ENCODE results near the gene ZNF771. TPM values are rescaled to one million over a fixed set of nuclear protein-coding genes. Genes with fewer than 3 reads are reported as not detected.

ZNF771 gene
- total and polyA plus RNA-seq, 9 of the 15 experiments (the other 6 are each of a cell fraction or from before 2014, with no cell fraction given), result 1.5 to 12.6 (median 4.4) TPM

DNA sequence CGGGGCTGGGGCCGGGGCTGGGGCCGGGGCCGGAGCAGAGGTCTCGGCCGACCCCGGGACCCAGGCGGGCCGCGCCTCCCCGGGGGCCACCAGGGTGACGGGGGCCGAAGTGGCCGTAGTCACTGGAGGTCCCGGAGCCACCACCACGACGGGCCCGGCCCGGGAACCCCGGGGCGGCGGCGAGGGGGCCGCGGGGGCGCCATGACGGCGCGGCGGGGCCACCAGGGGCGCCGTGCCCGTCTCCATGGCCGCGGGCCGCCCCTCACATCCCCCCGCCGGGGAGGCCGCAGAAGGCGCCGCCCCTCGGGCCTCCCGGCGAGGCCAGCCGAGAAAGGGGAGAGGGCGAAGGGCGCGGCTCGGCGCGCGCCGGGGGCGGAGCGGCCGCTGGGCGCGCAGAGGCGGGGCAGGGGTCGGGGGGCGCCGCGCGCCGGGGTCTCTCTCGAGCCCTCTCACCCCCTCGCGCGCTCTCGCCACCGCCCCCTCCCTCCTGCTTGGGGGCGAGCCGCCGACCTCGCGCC lies 37.4 kb upstream of the ZNF771 start:
- Histone ChIP-seq H3K36me3 (ENCODE audit: control insufficient read depth, insufficient read depth, low read length) (peaks cover 24% of the 10 kb centered on the region), H3K9me1 (ENCODE audit: control insufficient read depth, insufficient read depth, low read length) (peaks cover 6% of the 10 kb centered on the region), H3K9ac (ENCODE audit: insufficient read depth in 1 of 2, low read depth in 2 of 2, low read length in 2 of 2) (peak overlapping the region; percentile 70 to 98; a peak in 3 of 4 replicates), H3K27me3 (ENCODE audit: control insufficient read depth in 2 of 2, insufficient read depth in 2 of 2, low read length in 2 of 2) (no peaks in the 10 kb centered on the region), H3K4me3 (peak overlapping the region; percentile 74), H3K79me2 (ENCODE audit: control insufficient read depth, insufficient read depth, low read length) (peaks cover 49% of the 10 kb centered on the region), H3K27ac (ENCODE audit: extremely low read depth, low read depth, low read length) (peak overlapping the region; percentile 72), H3K4me2 (ENCODE audit: insufficient read depth, low read length) (peak overlapping the region; percentile 90; the same call in 1 of the 2 replicates), H2AFZ (ENCODE audit: low read depth, low read length) (peak overlapping the region; percentile 17; the same call in 1 of the 2 replicates), H3K4me1 (replicated peaks in 1 of 2; ENCODE audit: control insufficient read depth in 2 of 2, insufficient read depth in 2 of 2, low read length in 2 of 2) (peaks cover 25 to 44% of the 10 kb centered on the region in 2 experiments; a peak in 4 of 5 replicates), H3K9me3 (replicated peaks; ENCODE audit: control insufficient read depth, insufficient read depth, low read depth, low read length) (no peaks in the 10 kb centered on the region), H4K20me1 (replicated peaks; ENCODE audit: control insufficient read depth, insufficient read depth, low read length) (peaks cover 23% of the 10 kb centered on the region)
- no TSS peak for BruUV-seq (replicated peaks)
- FAIRE-seq, result no peak
- ATAC-seq, result no peak
- 0% methylated on average over 14 of the region's 76 CpGs for WGBS (ENCODE audit: insufficient coverage, low coverage, missing lambda C conversion rate)
- ChIA-PET POLR2A (interaction anchor here (0.6 to 6.3 kb wide), 10 partner anchors 12 to 289 kb away, joined by 3 to 77 read pairs (median 4); partner anchors contain the start of genes CD2BP2, FBRS and PRR14), CTCF (ENCODE audit: low intra/inter-chr PET ratio) (interaction anchor here (0.6 kb wide), 1 partner anchor 187 kb away, joined by 4 read pairs; the partner anchor contains the start of gene CORO1A)
- intact Hi-C loops (cut with micrococcal nuclease) (loop anchor here (2.0 to 10.0 kb wide), 3 partner anchors 15 to 305 kb away; partner anchors contain the start of genes ALDOA, CD2BP2 and ZNF771), in situ Hi-C loops (cut with MboI) (loop anchor here (25.0 kb wide), 1 partner anchor 908 kb away; the partner anchor contains the start of genes BOLA2, SLX1B and SULT1A4)
- peak in 2 of 4 experiments; percentile 87 to 91 for DNase-seq (ENCODE audit: extremely low read depth in 1 of 4, low spot score in 3 of 4)
- TF ChIP-seq MAZ (CRISPR knock-in tag; conservative IDR thresholded peaks at IDR 0.05 in 1 of 2, IDR thresholded peaks at IDR 0.05 in 1 of 2), result peak in 1 of 2 experiments; percentile 70; a peak in 1 of 4 replicates
- no peak for TF ChIP-seq HIVEP1 (CRISPR knock-in tag; IDR thresholded peaks at IDR 0.05)
- TF ChIP-seq SAP30 (IDR thresholded peaks at IDR 0.05; ENCODE audit: borderline replicate concordance, insufficient read depth, low read depth, low read length, poor library complexity, severe bottlenecking), result peak; percentile 8
- TF ChIP-seq IRF2 (CRISPR knock-in tag; IDR thresholded peaks at IDR 0.05), result no peak
- TF ChIP-seq ZEB2 (IDR thresholded peaks at IDR 0.05), result no peak
- peak; percentile 51 for TF ChIP-seq CTCFL (IDR thresholded peaks at IDR 0.05; ENCODE audit: borderline replicate concordance, insufficient read depth, low read depth, low read length, poor library complexity, severe bottlenecking)
- no peak for TF ChIP-seq TBP (optimal IDR thresholded peaks at IDR 0.05; ENCODE audit: low read depth, low read length)
- TF ChIP-seq RBBP5 (IDR thresholded peaks at IDR 0.05; ENCODE audit: borderline replicate concordance, insufficient read depth, low read length, poor library complexity, severe bottlenecking), result peak; percentile 36
- 0 out of 6 replicates have a peak, but pooled peaks of 1 of the 3 experiments have one; percentile 15 for TF ChIP-seq ZBTB11 (CRISPR knock-in tag; IDR thresholded peaks at IDR 0.05)
- no peak for TF ChIP-seq TFAM (CRISPR knock-in tag; conservative IDR thresholded peaks at IDR 0.05)
- TF ChIP-seq, protein P1, sequence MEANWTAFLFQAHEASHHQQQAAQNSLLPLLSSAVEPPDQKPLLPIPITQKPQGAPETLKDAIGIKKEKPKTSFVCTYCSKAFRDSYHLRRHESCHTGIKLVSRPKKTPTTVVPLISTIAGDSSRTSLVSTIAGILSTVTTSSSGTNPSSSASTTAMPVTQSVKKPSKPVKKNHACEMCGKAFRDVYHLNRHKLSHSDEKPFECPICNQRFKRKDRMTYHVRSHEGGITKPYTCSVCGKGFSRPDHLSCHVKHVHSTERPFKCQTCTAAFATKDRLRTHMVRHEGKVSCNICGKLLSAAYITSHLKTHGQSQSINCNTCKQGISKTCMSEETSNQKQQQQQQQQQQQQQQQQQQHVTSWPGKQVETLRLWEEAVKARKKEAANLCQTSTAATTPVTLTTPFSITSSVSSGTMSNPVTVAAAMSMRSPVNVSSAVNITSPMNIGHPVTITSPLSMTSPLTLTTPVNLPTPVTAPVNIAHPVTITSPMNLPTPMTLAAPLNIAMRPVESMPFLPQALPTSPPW (CRISPR knock-in tag; IDR thresholded peaks at IDR 0.05), result peak; percentile 85
- TF ChIP-seq ETV1 (tag; conservative IDR thresholded peaks at IDR 0.05; ENCODE audit: low read depth), result no peak

Measured in K562 (cell line).